GM19238 (cell line): Measurements from ENCODE around the gene NPDC1.
"Not testable (repeated sequence)": the region's sequence is repeated elsewhere in the genome, so short reads cannot be mapped to it uniquely, and the experiment has no call there.

Source experiments
- DNase-seq: peaks from one replicate; pipeline ENCODE4 v3.0.0; 2011; ENCODE audit warnings: low spot score; ENCODE audit not compliant: insufficient read length

NPDC1 gene

DNA sequence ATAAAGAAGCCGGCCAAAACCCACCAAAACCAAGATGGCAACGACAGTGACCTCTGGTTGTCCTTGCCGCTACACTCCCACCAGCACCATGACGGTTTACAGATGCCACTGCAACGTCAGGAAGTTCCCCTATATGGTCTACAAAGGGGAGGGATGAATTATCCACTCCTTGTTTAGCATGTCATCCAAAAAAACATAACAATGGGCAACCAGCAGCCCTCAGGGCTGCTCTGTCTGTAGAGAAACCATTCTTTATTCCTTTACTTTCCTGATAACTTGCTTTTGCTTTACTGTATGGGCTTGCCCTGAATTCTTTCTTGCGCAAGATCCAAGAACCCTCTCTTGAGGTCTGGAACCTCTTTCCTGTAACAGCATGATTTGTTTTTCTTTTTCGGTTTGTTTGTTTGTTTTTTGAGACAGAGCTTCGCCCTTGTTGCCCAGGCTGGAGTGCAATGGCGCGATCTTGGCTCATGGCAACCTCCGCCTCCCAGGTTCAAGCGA lies 29.3 kb upstream of the NPDC1 start:
- DNase-seq, result no peak

DNA sequence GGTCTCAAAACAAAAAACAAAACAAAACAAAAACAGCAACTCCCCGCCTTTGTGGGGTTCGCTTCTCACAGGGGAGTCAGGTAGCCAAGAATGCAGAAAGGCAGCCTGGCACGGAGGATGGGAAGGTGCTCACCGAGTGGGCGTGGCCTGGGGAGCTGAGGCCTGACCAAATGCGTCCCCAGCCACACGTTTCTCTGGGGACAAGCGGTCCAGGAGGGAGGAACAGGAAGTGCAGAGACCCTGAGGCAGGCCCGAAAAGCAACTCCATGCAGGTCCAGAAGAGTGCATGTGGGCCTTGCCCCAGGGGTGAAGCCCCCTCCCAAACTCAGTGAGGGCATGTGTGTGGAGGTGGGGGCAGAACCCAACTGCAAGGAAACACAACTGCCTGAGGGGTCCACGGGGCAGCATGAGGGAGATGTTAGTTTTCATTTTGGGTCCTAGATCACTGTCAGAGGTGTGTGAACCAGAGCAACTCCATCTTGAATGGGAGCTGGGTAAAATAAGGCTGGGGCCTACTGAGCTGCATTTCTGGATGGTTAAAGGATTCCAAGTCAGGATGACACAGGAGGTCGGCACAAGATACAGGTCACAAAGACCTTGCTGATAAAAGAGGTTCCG lies 28.8 kb upstream of the NPDC1 start:
- DNase-seq, result no peak

DNA sequence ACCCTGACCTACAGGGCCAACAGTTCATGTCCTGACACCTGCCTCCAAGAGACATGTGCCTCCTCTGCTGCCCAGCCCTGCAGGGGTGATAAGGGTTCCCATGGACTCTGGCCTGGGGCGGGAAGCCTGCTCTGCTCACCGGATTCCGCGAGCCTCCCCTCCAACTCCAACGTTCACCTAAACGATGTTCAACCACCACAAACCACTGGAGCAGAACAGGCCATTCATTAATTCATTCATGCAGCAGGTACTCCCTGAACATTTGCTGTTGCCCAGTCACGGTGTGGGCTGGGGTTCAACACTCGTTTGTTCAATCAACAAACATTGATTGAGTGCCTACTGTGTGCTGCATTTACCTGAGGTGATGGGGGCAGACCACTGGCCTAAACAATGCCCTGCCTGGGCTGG lies 28.0 kb upstream of the NPDC1 start:
- DNase-seq, result no peak

DNA sequence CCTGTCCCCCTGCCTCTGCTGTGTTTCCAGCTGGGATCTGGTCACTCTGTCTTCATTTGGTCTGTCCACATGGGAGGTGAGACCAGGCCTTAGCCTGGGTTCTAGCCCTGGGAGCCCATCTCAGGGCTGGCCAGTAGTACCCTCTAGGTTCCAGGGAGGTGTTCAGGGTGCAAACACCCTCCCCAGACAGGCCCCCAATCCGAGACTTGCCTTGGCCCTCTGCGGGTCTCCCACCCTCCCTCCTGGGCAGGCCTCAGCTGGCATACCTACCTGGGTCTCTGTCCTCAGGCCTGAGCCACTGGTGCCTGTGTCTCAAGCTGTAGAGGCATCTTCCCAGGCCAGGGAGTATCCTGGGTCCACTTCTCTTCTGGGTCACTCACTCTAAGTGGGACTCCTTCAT lies 25.3 kb upstream of the NPDC1 start:
- no peak for DNase-seq

DNA sequence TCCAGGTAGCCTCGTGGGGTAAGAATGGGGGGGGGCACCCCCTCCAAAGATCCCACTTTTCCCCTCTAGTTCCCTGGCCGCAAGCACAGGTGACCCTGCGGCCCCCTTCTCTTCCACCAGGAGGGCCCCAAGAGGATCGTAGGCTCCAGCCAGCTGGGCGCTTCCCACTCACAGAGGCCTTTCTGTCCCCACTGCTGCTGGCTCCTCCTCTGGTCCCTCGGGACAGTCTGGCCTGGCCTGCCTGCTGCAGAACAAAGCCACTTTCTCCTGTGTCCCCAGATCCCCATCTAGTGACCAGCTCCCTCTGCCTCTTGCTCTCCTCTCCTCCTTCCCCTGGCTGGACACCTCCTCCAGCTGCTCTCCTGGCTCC lies 24.9 kb upstream of the NPDC1 start:
- DNase-seq, result no peak

DNA sequence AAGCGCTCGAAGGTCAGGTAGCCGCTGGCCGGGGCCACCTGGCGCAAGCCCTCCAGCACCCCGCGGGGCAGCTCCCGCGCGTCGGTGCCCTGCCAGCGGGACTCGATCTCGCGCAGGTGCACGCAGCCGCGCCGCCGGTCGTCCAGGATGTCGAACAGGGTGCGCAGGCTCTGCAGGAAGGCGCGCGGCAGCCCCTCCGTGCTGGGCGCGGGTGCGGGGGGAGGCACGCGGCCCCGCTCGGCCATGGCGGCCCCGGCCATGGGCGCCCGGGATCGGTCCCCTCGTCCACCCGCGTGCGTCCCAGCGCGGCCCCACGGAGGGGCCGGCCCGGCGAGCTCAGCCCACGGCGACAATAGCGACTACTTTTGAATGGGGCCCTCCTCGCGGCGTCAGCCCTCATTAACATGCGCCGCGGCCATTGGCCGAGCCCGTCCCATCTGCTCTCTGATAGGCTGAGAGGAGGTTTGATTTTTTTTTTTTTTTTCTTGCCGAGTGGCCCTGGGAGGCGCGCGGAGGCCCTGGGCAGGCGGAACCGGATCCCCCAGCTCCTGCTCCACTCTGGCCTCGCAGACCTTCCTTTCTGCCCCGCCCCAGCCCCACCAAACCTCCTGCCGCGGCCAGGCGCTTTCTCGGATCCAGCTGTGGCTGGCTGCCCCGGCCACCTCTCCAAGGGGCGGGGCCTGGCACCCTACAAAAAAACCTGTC lies 24.4 kb upstream of the NPDC1 start, which contains the start of gene SAPCD2:
TSS of gene SAPCD2 (minus strand) at position 357 of the 705 bp plus-strand sequence. CDS start at position 260, 97 bp downstream.
- DNase-seq, result peak; percentile 94

DNA sequence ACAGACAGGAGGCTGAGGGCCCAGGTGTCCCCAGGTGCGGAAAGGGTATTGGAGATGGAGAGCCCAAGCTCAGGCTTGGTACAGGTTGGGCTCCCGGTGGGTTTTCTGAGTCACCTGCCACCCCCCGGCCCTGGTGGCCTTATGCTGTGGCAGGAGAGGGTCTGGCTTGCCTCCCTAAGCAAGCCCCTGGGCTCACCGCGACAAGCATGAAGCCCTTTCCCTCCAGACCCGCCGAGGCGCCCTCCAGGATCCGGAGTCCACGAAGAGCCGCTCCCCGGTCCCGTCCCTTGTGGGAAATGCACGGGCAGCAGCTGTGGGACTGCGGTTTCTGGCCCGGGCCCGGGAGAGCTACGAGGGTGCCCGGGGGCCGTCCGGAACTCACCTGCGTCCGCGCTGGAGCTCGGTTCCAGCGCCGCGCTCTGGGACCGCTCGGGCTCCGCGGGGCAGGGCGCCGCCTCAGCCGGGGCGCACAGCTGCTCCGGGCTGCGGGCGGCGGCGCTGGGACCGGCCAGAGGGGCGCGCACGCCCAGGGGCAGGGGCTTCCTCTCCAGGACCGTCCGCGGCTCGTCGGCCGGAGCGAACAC lies 23.6 kb upstream of the NPDC1 start:
- no peak for DNase-seq

DNA sequence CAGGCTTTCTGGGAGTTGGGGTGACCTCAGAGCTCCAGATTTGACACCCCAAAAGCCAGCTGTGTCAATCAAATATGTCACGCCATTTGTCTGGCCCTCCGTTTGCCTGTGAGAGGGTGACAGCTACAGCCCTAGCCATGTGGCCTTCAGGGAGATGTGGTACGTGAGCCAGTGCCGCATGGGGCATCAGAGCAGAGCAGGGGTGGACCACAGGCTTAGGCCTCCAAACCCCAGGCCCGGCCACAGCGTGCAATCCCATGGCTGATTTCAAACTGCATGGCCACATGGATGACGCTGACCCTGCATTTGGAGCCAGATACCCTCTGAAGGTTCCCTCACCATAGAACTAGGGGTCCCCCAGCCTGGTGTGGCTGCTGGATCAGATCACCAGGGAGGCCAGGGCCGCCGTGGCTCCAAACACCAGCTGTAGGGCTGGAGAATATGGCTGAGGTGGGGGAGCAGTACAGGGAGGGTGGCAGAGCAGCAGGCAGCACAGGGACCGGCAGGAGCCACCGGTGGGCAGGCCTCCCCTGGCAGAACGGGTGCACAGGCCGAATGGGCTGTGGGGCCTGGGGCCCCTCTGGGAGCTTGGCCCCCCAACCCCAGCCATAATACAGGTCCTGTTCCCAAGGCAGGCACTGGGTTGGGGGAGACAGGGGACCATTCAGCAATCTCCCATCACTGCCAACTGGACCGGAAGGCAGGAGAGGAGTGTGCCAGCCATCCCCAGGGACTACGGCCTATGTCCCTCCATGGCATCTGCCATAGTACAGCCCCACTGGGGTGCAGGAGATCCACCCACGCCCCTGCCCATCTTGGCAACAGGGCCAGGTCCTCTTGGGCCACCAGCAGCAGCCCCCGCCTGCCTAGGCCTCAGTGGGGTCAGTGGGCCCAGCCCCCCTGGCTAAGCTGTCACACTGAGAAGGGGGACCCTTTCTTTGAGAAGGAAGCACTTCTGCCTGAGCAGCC lies 22.8 kb upstream of the NPDC1 start:
- no peak for DNase-seq

DNA sequence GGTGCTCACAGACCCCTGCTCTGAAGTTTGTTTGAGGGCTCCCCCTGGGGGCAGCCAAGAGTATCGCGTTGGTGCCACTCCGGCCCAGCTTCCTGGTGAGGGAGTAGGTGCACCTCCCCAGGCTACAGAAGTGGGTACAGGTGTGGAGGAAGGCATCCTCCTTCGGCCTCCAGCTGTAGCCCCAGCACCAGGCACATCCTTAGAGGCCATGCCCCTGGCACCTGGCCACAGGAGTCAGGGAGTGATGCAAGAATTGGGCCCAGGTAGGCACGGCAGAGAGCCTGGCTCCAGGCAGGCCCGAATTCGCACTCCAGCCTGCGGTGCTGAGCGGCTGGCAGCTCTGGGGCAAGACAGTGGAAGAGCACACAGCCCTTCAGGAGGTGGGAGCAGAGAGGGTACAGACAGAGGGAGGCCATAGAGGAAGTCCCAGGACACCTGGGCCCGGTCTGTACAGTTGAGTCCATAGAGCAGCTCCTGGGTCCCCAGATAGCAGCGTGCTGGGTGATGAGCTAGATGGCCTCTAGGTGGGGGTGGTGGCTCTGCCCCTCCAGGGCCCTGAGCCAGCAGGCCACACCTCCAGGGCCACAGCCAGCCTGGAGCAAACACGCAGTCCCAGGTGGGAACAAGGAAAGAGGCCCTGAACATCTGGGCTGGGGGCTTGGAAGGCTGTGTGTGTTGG lies 22.0 kb upstream of the NPDC1 start:
- peak; percentile 91 for DNase-seq

DNA sequence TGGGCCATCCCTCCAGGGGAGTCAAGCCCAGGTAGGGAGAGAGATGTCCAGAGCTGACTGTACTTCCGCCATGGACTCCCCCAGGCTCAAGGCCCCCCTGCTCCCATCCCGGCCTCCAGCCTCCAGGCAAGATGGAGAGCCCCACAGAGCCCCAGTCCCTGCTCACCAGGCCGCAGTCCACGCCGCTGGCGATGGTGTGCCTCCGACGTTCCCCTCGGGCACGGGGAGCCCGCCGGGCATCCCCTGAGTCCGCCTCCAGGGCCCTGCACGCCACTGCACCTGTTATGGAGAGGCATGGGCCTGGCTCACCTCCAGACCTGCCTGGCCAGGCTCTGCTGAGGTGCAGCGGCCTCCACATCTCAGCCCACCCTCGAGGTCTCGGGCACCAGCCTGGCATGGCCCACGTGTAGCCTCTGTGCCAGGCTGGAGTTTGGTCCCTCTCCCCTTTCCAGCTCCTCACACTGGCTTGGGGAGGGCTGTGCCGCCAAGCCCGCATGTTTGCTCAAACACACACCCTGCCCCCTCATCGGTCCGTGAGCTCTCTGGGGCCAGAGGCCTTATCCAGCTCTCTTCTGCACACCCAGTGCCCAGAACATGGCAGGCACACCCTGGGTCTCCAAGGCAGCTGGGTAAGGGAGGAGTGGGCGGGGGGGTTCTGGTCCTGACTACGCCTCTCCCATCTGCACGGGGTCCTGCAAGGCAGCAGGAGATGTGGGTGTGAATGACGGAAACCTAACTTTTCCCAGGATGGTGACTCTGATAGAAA lies 20.3 kb upstream of the NPDC1 start:
- no peak for DNase-seq

DNA sequence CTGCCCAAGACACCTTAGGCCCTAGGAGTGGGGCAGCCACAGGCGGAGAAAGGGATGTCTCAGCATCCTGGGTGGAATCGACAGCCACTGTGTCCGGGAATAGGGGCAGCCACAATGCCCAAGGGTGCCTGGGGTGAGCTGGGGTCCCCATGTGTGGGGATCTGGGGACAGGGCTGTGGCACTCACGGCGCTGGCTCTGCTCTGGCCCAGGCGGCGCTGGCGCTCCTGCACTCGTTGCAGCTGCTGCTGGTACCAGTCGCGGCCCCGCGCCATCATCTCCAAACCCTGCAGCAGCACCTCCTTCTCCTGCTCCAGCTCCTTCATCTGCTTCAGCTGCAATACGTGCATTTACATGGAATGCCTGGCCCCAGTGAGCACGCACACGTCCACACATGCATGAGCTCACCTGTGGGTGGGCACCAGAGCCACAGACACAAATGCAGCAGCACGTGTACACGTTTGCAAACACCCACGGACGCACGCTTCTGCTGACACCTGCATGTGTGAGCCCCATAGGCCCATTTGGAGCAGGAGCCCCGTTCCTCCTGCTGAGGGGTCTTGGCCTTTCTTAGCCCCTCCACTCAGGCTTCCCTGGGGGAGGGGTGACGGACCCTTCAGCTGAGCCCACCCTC lies 19.5 kb upstream of the NPDC1 start:
- no peak for DNase-seq

DNA sequence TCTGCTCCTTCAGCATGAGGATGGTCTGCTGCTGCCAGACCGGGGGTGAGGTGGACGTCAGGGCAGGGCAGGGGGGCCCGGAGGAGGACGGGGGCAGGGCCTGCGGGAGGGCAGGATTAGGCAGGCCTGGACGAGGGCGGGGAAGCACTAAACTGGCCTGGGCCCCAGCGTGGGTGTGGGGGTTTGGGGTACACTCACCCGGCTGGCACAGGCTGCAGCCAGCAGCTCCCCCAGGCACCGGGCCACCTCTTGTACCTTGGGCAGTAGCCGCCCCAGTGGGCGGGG lies 18.8 kb upstream of the NPDC1 start:
- DNase-seq, result no peak

DNA sequence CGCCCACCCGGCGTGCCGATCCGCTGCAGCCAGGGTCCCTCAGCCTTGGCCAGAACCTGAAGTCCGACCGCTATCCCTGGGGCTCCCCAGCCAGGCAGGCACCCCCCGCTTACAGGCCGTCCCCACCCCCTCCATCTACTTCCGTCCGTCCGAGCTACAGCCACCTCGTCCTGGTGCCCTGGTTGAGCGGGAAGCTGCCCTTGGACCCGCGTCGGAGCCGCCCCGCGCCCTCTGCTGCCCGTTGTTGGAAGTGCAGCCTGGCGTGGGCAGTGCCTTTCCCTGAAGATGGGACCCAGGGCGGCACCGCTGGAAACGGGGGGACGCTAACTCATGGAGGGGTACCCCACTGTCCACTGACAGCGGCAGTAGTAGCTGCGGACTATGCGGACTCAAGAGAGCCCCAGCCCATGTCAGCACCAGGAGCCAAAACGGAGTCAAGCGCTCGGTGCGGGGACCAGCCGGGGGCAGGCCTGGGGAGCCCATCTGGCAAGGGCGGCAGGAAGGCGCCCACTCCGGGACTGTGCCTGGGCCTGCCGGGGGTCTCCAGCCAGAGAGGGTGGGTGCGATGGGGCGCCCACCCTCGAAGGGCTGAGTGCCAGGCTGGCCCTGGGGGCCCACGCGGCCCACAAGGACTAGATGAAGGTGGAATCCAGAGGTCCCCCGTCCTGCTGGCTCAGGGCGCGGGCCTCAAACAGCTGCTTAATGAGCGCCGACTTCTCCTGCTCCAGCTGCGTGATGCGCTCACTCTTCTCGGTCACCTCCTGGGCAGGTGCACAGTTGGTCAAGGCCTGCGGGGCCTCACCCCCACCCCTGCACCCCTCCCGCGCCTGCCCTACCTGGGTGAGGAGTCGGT lies 18.3 kb upstream of the NPDC1 start:
- DNase-seq, result no peak

DNA sequence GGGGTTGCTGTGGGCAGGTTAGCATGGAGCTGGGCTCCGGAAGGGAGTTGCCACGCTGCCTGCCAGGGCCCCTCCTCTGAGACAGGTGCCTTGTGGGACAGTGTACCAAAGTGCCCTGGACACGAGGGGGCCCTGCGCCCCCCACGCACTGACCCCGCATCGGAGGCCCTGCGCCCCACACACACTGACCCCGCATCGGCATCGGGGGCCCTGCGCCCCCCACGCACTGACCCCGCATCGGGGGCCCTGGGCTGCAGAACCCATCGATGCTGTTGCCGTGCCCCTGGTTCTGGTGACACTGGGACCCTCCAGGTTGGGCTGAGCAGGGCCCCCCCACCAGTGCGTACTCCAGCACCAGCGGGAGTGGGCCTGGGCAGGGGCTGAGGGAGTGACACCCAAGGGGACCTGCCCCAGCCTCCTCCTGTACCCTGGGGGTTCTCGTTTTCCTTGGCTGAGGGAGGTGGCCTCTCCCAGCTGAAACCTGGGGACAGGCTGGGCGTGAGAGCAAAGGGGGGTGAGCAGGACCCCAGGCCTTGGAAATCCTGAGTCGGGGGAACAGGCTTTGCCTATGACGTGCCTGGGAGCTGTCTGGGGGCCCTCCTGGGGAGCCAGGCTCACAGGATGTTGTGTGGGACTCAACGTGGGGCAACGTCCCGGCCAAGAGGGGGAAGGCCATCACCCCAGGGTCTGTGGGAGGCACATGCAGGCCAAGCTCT lies 17.5 kb upstream of the NPDC1 start:
- DNase-seq, result no peak

DNA sequence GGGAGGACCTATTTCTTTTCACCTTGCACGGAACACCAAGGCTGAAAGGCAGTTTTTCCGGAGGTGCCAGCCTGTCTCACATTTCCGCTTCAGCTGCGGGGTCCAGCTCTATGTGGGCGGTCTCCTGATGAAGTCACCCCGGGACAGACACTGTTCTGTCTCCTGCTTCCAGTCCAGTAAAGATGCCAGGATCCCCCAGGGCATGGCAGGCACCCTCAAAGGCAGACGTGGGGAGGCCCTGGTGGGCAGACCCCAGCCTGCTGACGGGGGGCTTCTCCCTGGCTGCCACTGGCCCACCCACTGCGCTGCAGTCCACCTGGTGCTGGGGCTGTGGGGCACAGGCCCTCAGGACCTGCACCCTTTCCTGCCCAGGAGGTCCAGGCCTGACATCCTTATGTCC lies 16.8 kb upstream of the NPDC1 start:
- not testable (repeated sequence) for DNase-seq

DNA sequence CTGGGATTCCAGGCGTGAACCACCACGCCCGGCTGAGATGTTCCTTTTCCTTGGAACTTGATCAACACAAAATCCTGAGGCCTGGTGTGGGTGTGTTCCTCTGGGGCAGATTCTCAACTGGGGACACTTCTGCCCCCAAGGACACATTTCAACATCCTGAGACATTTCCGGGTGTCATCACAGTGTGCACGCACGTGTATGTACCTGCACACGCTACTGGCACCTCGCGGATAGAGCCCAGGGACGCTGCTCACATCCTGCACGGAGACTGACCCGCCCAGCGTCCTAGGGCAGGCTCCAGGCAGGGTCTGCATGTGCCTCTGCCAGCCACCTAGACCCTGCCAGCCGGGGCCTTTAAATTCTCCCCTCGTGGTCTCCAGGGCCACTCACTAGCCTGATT lies 16.4 kb upstream of the NPDC1 start:
- DNase-seq, result no peak

DNA sequence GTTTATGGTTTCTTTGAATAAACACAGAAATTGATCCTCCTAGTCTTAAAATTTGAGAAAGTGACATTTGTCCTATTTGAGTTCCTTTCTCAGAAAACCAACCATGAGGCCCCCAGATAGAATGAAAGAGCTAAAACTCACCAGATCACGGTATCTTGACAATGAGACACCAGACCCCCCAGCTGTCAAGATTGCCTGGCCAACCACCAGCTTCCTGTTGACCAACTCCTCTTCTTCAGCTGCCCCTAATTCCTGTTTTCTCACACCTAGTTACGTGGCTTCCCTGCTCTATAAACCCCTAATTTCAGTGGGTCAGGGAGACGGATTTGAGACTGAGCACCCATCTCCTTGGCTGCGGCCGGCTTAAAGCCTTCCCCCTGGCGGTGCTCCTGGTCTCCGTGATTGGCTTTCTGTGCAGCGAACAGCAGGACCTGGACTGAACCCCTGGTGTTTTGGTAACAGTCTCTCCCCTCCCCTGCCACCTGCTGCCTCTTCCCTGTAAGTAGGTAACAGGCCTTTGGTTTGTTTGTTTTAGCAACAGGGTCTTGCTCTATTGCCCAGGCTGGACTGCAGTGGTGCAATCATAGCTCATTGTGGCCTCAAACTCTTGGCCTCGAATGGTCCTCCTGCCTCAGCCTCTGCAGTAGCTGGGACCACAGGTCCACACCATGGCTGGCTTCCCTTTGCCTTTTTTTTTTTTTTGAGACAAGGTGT lies 12.7 kb upstream of the NPDC1 start:
- DNase-seq, result no peak

DNA sequence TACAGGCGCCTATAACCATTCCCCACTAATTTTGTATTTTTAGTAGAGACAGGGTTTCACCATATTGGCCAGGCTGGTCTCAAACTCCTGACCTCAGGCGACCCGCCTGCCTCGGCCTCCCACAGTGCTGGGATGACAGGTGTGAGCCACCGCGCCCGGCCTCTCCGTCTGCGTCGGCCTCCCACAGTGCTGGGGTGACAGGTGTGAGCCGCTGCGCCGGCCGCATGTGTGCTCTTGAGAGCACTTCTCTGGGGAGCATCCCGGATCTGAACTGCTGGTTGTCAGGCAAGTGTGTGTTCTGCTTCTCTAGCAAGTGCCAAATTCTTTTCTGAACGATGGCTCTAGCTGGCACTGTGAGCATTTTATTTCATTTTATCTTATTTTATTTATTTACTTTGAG lies 11.6 kb upstream of the NPDC1 start:
- no peak for DNase-seq
